Measurements from ENCODE around the gene MED22. TPM values are rescaled to one million over a fixed set of nuclear protein-coding genes. Genes with fewer than 3 reads are reported as not detected.

Gene MED22
- total RNA-seq, 3 donors from 2014 or later (not counting 1 experiment from before 2014, with no cell fraction given): 23.8 to 37.0 (median 28.1) TPM

GRCh38 chr9:133382507-133383141, 34.7 kb upstream of the MED22 start:
- Histone ChIP-seq H3K27me3 (ENCODE audit: control insufficient read depth, insufficient read depth, low read length) (no peaks in the 10 kb centered on the region), H3K27ac (ENCODE audit: low read length) (no peak overlapping the region), H3K36me3 (ENCODE audit: control insufficient read depth, insufficient read depth, low read length) (no peaks in the 10 kb centered on the region), H3K9me3 (ENCODE audit: control insufficient read depth, insufficient read depth, low read length) (no peaks in the 10 kb centered on the region), H3K4me1 (ENCODE audit: control insufficient read depth, insufficient read depth, low read length) (no peaks in the 10 kb centered on the region), H3K4me3 (ENCODE audit: low read length) (no peak overlapping the region)
- Mint-ChIP-seq H3K9me3 (no peaks in the 10 kb centered on the region), H3K36me3 (no peaks in the 10 kb centered on the region), H3K4me3 (no peak overlapping the region), H3K27ac (no peak overlapping the region), H3K27me3 (ENCODE audit: low read depth in 2 of 2) (no peaks in the 10 kb centered on the region), H3K4me1 (no peaks in the 10 kb centered on the region)
- ATAC-seq: peak in 2 of 3 donors; percentile 47 to 66
- 61% methylated on average over 4 of the region's 4 CpGs for WGBS (ENCODE audit: insufficient coverage)
- intact Hi-C loops (cut with micrococcal nuclease): no loop called here
- no peak for TF ChIP-seq CTCF (IDR thresholded peaks at IDR 0.05)
- DNase-seq: no peak

GRCh38 chr9:133380734-133381133, 32.8 kb upstream of the MED22 start:
- 95% methylated on average over 3 of the region's 4 CpGs for WGBS (ENCODE audit: insufficient coverage)
- H3K9me3 ChIP-seq (ENCODE audit: control insufficient read depth, insufficient read depth, low read length): no peaks in the 10 kb centered on the region
- Mint-ChIP-seq H3K9me3 (no peaks in the 10 kb centered on the region), H3K4me3 (no peak overlapping the region), H3K36me3 (no peaks in the 10 kb centered on the region), H3K4me1 (peaks cover 0 to 4% of the 10 kb centered on the region in 2 donors), H3K27ac (no peak overlapping the region), H3K27me3 (ENCODE audit: low read depth in 2 of 2) (no peaks in the 10 kb centered on the region)
- DNase-seq (no peak), ATAC-seq (no peak)
- no peak overlapping the region for H3K4me3 ChIP-seq (ENCODE audit: low read length)
- H3K4me1 ChIP-seq (ENCODE audit: control insufficient read depth, insufficient read depth, low read length): peaks cover 8% of the 10 kb centered on the region
- intact Hi-C loops (cut with micrococcal nuclease): no loop called here
- no peaks in the 10 kb centered on the region for H3K27me3 ChIP-seq (ENCODE audit: control insufficient read depth, insufficient read depth, low read length)
- no peak for TF ChIP-seq CTCF (IDR thresholded peaks at IDR 0.05)
- no peaks in the 10 kb centered on the region for H3K36me3 ChIP-seq (ENCODE audit: control insufficient read depth, insufficient read depth, low read length)
- H3K27ac ChIP-seq (ENCODE audit: low read length): no peak overlapping the region

- H3K36me3 ChIP-seq (ENCODE audit: control insufficient read depth, insufficient read depth, low read length): no peaks in the 10 kb centered on the region
- H3K27ac ChIP-seq (ENCODE audit: low read length): no peak overlapping the region
- no peak overlapping the region for H3K4me3 Mint-ChIP-seq
- H3K27me3 ChIP-seq (ENCODE audit: control insufficient read depth, insufficient read depth, low read length): no peaks in the 10 kb centered on the region
- peaks cover 8 to 12% of the 10 kb centered on the region in 2 donors for H3K4me1 Mint-ChIP-seq
- no peaks in the 10 kb centered on the region for H3K27me3 Mint-ChIP-seq (ENCODE audit: low read depth in 2 of 2)
- intact Hi-C loops (cut with micrococcal nuclease): loop anchor here (10.0 kb wide), 1 partner anchor 195 kb away; no protein-coding TSS in a partner anchor
- no peak overlapping the region for H3K27ac Mint-ChIP-seq
- H3K9me3 Mint-ChIP-seq: no peaks in the 10 kb centered on the region
- 96% methylated on average over 11 of the region's 14 CpGs for WGBS (ENCODE audit: insufficient coverage)
- H3K4me3 ChIP-seq (ENCODE audit: low read length): no peak overlapping the region
- no peak for DNase-seq
- no peaks in the 10 kb centered on the region for H3K9me3 ChIP-seq (ENCODE audit: control insufficient read depth, insufficient read depth, low read length)
- no peaks in the 10 kb centered on the region for H3K36me3 Mint-ChIP-seq
- TF ChIP-seq CTCF (IDR thresholded peaks at IDR 0.05): no peak
- ATAC-seq: no peak
- peaks cover 17% of the 10 kb centered on the region for H3K4me1 ChIP-seq (ENCODE audit: control insufficient read depth, insufficient read depth, low read length)
Observed at GRCh38 chr9:133379153-133380086, 31.5 kb upstream of the MED22 start.

Measured in natural killer cell (primary cell).